HEK293T (cell line): Measurements from ENCODE around the gene BNC1.

Experiments
- ELF4 ChIP-seq: fragments of 450-650 bp; IDR thresholded peaks from 2 replicates; pipeline ENCODE4 v1.6.1; 2017; ENCODE audit warnings: antibody characterized with exemption
- NFRKB ChIP-seq: fragments of 450-650 bp; IDR thresholded peaks from 2 replicates; pipeline ENCODE4 v1.6.1; 2016; ENCODE audit warnings: mild to moderate bottlenecking, moderate library complexity

- no peak for TF ChIP-seq ELF4
- TF ChIP-seq NFRKB: no peak
These were observed 3.9 kb upstream of the BNC1 start for GRCh38 chr15:83288381-83288801.
